MCF 10A (cell line): Measurements from ENCODE around the gene TRMT1L. TPM values are rescaled to one million over a fixed set of nuclear protein-coding genes. Genes with fewer than 3 reads are reported as not detected.

Source experiments
- BruUV-seq: library from RNA; stranded (reverse); fragments of 400-500 nt; replicated peaks from 2 replicates; lab custom pipeline; 2021; lab: Mats Ljungman, UMichigan
- CTCF ChIA-PET: fragments of 300-600 bp; sonication (Branson Sonifier 250); formaldehyde crosslinking; extraction: SDS; loops from one replicate; lab custom pipeline; 2021; ENCODE audit warnings: antibody characterized with exemption, inconsistent platforms; lab: Yijun Ruan, JAX
- POLR2A ChIA-PET: fragments of 300-600, 350-650 bp; sonication (Branson Sonifier 250); formaldehyde crosslinking; extraction: SDS; loops from one replicate; lab custom pipeline; 2020; ENCODE audit warnings: antibody characterized with exemption, inconsistent platforms; lab: Yijun Ruan, JAX
- DNase-seq: peaks from one replicate; pipeline ENCODE4 v3.0.0-alpha.2; 2018; ENCODE audit not compliant: unreplicated experiment
- H3K27ac Mint-ChIP-seq: one replicate; pipeline ENCODE4 v1.8.0; 2022; ENCODE audit warnings: mild to moderate bottlenecking, low read depth, mixed read lengths; ENCODE audit not compliant: unreplicated experiment
- H3K27me3 Mint-ChIP-seq: one replicate; pipeline ENCODE4 v1.8.0; 2022; ENCODE audit warnings: mixed read lengths; ENCODE audit not compliant: insufficient read depth, unreplicated experiment
- H3K36me3 Mint-ChIP-seq: one replicate; pipeline ENCODE4 v1.8.0; 2022; ENCODE audit warnings: mild to moderate bottlenecking, moderate library complexity, mixed read lengths; ENCODE audit not compliant: insufficient read depth, unreplicated experiment
- H3K4me1 Mint-ChIP-seq: one replicate; pipeline ENCODE4 v1.8.0; 2022; ENCODE audit warnings: mixed read lengths; ENCODE audit not compliant: insufficient read depth, unreplicated experiment
- H3K4me3 Mint-ChIP-seq: one replicate; pipeline ENCODE4 v1.8.0; 2022; ENCODE audit warnings: mild to moderate bottlenecking, moderate library complexity, mixed read lengths; ENCODE audit not compliant: unreplicated experiment
- H3K9me3 Mint-ChIP-seq: one replicate; pipeline ENCODE4 v1.8.0; 2022; ENCODE audit warnings: mixed read lengths; ENCODE audit not compliant: unreplicated experiment
- CTCF ChIP-seq: fragments of 200-600 bp; IDR thresholded peaks from one replicate; pipeline ENCODE4 v1.8.0; 2022; ENCODE audit warnings: antibody characterized with exemption, mild to moderate bottlenecking; ENCODE audit not compliant: unreplicated experiment
- intact Hi-C: fragments of 100-400 bp; cut with micrococcal nuclease; formaldehyde crosslinking; loops from 2 replicates; pipeline ENCODE4 v1.14.1; 2022
- total RNA-seq: library from RNA; stranded (reverse); gene quantifications from 2 replicates; pipeline ENCODE4 v1.2.3, GENCODE V29; 2022

Gene TRMT1L
- total RNA-seq, 1 experiment from 2014 or later: 23.4 TPM

DNA sequence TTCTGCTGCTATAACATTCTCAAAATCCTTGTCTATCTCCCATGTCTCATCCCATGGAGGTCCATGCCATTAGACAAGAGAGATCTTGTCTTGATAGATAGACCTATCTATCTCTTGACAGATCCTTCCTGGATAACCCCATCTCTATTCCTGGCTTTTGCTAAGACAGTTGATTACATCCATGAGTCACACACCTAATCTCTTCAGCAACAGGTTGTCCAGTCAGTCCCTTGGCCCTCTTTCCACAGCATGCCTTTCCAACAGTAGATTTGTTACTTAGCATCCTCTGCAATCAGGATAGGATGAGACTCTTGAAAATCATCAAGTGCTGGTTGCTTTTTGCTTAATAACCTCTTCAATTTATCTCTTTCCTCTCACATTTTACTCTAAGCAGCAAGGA, 46.6 kb downstream of the TRMT1L start:
- TF ChIP-seq CTCF: no peak
- ChIA-PET POLR2A (no interaction called here), CTCF (interaction anchor here (0.6 to 1.5 kb wide), 2 partner anchors 60 to 65 kb away, joined by 4 to 10 read pairs; partner anchors contain the start of gene RNF2)
- H3K4me3 Mint-ChIP-seq: no peak overlapping the region
- no peak for DNase-seq
- H3K27me3 Mint-ChIP-seq: no peaks in the 10 kb centered on the region
- no TSS peak for BruUV-seq
- H3K4me1 Mint-ChIP-seq: peaks cover 6% of the 10 kb centered on the region
- H3K9me3 Mint-ChIP-seq: peaks cover 10% of the 10 kb centered on the region
- H3K36me3 Mint-ChIP-seq: no peaks in the 10 kb centered on the region
- no peak overlapping the region for H3K27ac Mint-ChIP-seq
- intact Hi-C loops: no loop called here

GRCh38 chr1:185108321-185108720, 48.4 kb downstream of the TRMT1L start:
- BruUV-seq: no TSS peak
- no peak for TF ChIP-seq CTCF
- Mint-ChIP-seq H3K4me1 (peaks cover 6% of the 10 kb centered on the region), H3K36me3 (no peaks in the 10 kb centered on the region), H3K9me3 (peaks cover 11% of the 10 kb centered on the region), H3K27ac (no peak overlapping the region), H3K27me3 (no peaks in the 10 kb centered on the region), H3K4me3 (no peak overlapping the region)
- ChIA-PET POLR2A (interaction anchor here (0.6 to 1.7 kb wide), 4 partner anchors 8 to 156 kb away, joined by 3 to 4 read pairs (median 4); no protein-coding TSS in a partner anchor), CTCF (interaction anchor here (0.7 to 1.2 kb wide), 4 partner anchors 9 to 127 kb away, joined by 3 read pairs; no protein-coding TSS in a partner anchor)
- intact Hi-C loops: no loop called here
- no peak for DNase-seq

- DNase-seq: no peak
- POLR2A ChIA-PET: interaction anchor here (0.7 to 1.4 kb wide), 2 partner anchors 10 to 892 kb away, joined by 4 read pairs; no protein-coding TSS in a partner anchor
- H3K4me1 Mint-ChIP-seq: no peaks in the 10 kb centered on the region
- no TSS peak for BruUV-seq
- H3K36me3 Mint-ChIP-seq: peaks cover 13% of the 10 kb centered on the region
- no peak overlapping the region for H3K27ac Mint-ChIP-seq
- H3K27me3 Mint-ChIP-seq: no peaks in the 10 kb centered on the region
- CTCF ChIA-PET: interaction anchor here (0.6 kb wide), 1 partner anchor 67 kb away, joined by 3 read pairs; no protein-coding TSS in a partner anchor
- H3K4me3 Mint-ChIP-seq: no peak overlapping the region
- TF ChIP-seq CTCF: no peak
- peaks cover 11% of the 10 kb centered on the region for H3K9me3 Mint-ChIP-seq
- intact Hi-C loops: no loop called here
These were observed 51.6 kb downstream of the TRMT1L start for GRCh38 chr1:185105121-185105520.

- intact Hi-C loops: no loop called here
- Mint-ChIP-seq H3K4me1 (no peaks in the 10 kb centered on the region), H3K4me3 (no peak overlapping the region), H3K27ac (no peak overlapping the region), H3K36me3 (peaks cover 18% of the 10 kb centered on the region), H3K27me3 (no peaks in the 10 kb centered on the region), H3K9me3 (peaks cover 11% of the 10 kb centered on the region)
- no TSS peak for BruUV-seq
- no peak for TF ChIP-seq CTCF
- no peak for DNase-seq
- POLR2A ChIA-PET: interaction anchor here (0.8 to 1.2 kb wide), 2 partner anchors 13 to 38 kb away, joined by 3 to 4 read pairs; no protein-coding TSS in a partner anchor
- CTCF ChIA-PET: interaction anchor here (0.6 kb wide), 2 partner anchors 20 to 48 kb away, joined by 4 read pairs; no protein-coding TSS in a partner anchor
These were observed 52.7 kb downstream of the TRMT1L start for GRCh38 chr1:185104083-185104482.
